Neuronal stem cell (in vitro differentiated cells): ENCODE data around the gene RAB32.
A peak's percentile ranks its signal among the peaks of the same experiment; 100 is the strongest.

Experiments
- DNase-seq: peaks from one replicate; pipeline ENCODE4 v3.0.0-alpha.2; 2013; ENCODE audit warnings: low spot score
- H2AFZ ChIP-seq: one replicate; pipeline ENCODE4 v1.6.1; 2013; ENCODE audit warnings: mild to moderate bottlenecking, low read length, inconsistent platforms
- H2AK5ac ChIP-seq: 2 replicates; pipeline ENCODE4 v1.6.1; 2013; ENCODE audit warnings: low read depth, mild to moderate bottlenecking, inconsistent platforms, low read length, moderate library complexity, mixed read lengths
- H2BK120ac ChIP-seq: 2 replicates; pipeline ENCODE4 v1.6.1; 2013; ENCODE audit warnings: low read depth, mild to moderate bottlenecking, inconsistent platforms, low read length, moderate library complexity, mixed read lengths
- H2BK12ac ChIP-seq: one replicate; pipeline ENCODE4 v1.6.1; 2013; ENCODE audit warnings: low read length, inconsistent platforms
- H2BK15ac ChIP-seq: 2 replicates; pipeline ENCODE4 v1.6.1; 2013; ENCODE audit warnings: mild to moderate bottlenecking, low read length, inconsistent platforms, mixed read lengths
- H2BK5ac ChIP-seq: one replicate; pipeline ENCODE4 v1.6.1; 2013; ENCODE audit warnings: inconsistent platforms, mild to moderate bottlenecking, low read length, moderate library complexity
- H3K14ac ChIP-seq: one replicate; pipeline ENCODE4 v1.6.1; 2013; ENCODE audit warnings: low read length, inconsistent platforms
- H3K18ac ChIP-seq: 2 replicates; pipeline ENCODE4 v1.6.1; 2013; ENCODE audit warnings: low read length, inconsistent platforms
- H3K23ac ChIP-seq: 2 replicates; pipeline ENCODE4 v1.6.1; 2013; ENCODE audit warnings: low read depth, mild to moderate bottlenecking, mixed read lengths, low read length, inconsistent platforms; ENCODE audit not compliant: poor library complexity
- H3K27ac ChIP-seq: replicated peaks from 3 replicates; pipeline ENCODE4 v1.5.1; 2013; ENCODE audit warnings: low read length, inconsistent platforms
- H3K27me3 ChIP-seq, 3 experiments: 2 replicates each; pipeline ENCODE4 v1.6.1; 2013; ENCODE audit warnings: low read length in 3 of 3, mild to moderate bottlenecking in 2 of 3, inconsistent platforms in 1 of 3, low read depth in 1 of 3, mixed read lengths in 1 of 3, moderate library complexity in 1 of 3; ENCODE audit not compliant: control insufficient read depth in 3 of 3, insufficient read depth in 3 of 3
- H3K36me3 ChIP-seq, 2 donors: replicated peaks in 1 of 2; 2 replicates each; pipeline ENCODE4 v1.6.1; 2013; ENCODE audit warnings: low read length in 2 of 2; ENCODE audit not compliant: control insufficient read depth in 2 of 2, insufficient read depth in 2 of 2
- H3K4ac ChIP-seq: 2 replicates; pipeline ENCODE4 v1.6.1; 2013; ENCODE audit warnings: inconsistent platforms, mild to moderate bottlenecking, low read length, moderate library complexity
- H3K4me1 ChIP-seq, 2 donors: 1 replicate in 1 of 2; 2 replicates in 1 of 2; pipeline ENCODE4 v1.6.1; 2013; ENCODE audit warnings: low read length in 2 of 2, low read depth in 1 of 2; ENCODE audit not compliant: control insufficient read depth in 2 of 2, insufficient read depth in 1 of 2
- H3K4me2 ChIP-seq: one replicate; pipeline ENCODE4 v1.6.1; 2013; ENCODE audit warnings: mild to moderate bottlenecking, low read length, inconsistent platforms; ENCODE audit not compliant: insufficient read depth, poor library complexity, severe bottlenecking
- H3K4me3 ChIP-seq, 2 donors: 2 replicates each; pipeline ENCODE4 v1.5.1; 2013; ENCODE audit warnings: low read length in 2 of 2, mild to moderate bottlenecking in 2 of 2, inconsistent platforms in 1 of 2, moderate library complexity in 1 of 2
- H3K79me1 ChIP-seq: one replicate; pipeline ENCODE4 v1.6.1; 2013; ENCODE audit warnings: low read depth, mild to moderate bottlenecking, inconsistent platforms, low read length, moderate library complexity
- H3K9ac ChIP-seq: one replicate; pipeline ENCODE4 v1.6.1; 2013; ENCODE audit warnings: mild to moderate bottlenecking, low read depth, low read length, inconsistent platforms; ENCODE audit not compliant: poor library complexity
- H3K9me3 ChIP-seq, 2 donors: replicated peaks in 1 of 2; 2 replicates each; pipeline versions ENCODE3 to v1.6.1; 2013; ENCODE audit warnings: low read length in 2 of 2, mild to moderate bottlenecking in 2 of 2, inconsistent platforms in 1 of 2, low read depth in 1 of 2, mixed read lengths in 1 of 2, moderate library complexity in 1 of 2; ENCODE audit not compliant: control insufficient read depth in 2 of 2, insufficient read depth in 1 of 2
- H4K8ac ChIP-seq: one replicate; pipeline ENCODE4 v1.6.1; 2013; ENCODE audit warnings: low read depth, mild to moderate bottlenecking, inconsistent platforms, low read length, moderate library complexity
- H4K91ac ChIP-seq: one replicate; pipeline ENCODE4 v1.6.1; 2013; ENCODE audit warnings: low read length, low read depth, mild to moderate bottlenecking, inconsistent platforms; ENCODE audit not compliant: poor library complexity
- WGBS, 2 donors: extraction: QIAGEN DNeasy Blood & Tissue Kit; methylation state at CpG; one replicate each; pipeline ENCODE4 v1.1.7; 2013; ENCODE audit warnings: missing lambda C conversion rate in 2 of 2, mixed read lengths in 1 of 2; ENCODE audit not compliant: insufficient read length in 2 of 2, insufficient replicate concordance in 1 of 2; ENCODE audit errors: extremely low coverage in 2 of 2; 5-methylcytosine and 5-hydroxymethylcytosine counted together

Gene RAB32

DNA sequence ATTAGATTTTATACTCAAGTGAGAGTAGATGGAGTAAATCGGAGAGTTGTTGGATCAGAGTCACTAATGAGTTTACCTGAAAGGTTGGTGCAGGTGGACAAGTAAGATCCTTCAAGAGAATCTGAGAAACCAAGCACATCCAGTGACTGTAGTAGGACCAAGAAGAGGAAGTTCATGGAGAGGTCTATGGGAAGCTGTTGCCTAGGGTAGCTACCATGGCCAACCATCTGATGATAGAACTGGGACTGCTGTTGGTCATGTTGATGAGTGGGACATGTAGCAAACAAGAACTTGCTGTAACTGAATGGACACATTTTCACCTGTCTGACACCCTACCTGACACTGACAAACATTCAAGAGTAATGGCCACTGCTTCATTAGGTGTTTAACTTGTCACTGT lies 43.8 kb downstream of the RAB32 start:
- Histone ChIP-seq H3K27ac (no peak overlapping the region), H3K36me3 (no peaks in the 10 kb centered on the region), H3K23ac (no peak overlapping the region), H3K4ac (no peak overlapping the region), H3K9me3 (no peaks in the 10 kb centered on the region), H3K79me1 (no peaks in the 10 kb centered on the region), H4K8ac (no peak overlapping the region), H4K91ac (no peak overlapping the region), H2BK12ac (no peak overlapping the region), H2BK15ac (no peak overlapping the region), H3K4me2 (no peak overlapping the region), H3K4me1 (no peaks in the 10 kb centered on the region), H2BK120ac (no peak overlapping the region), H3K14ac (no peak overlapping the region), H3K18ac (no peak overlapping the region), H2BK5ac (no peak overlapping the region), H2AFZ (no peak overlapping the region), H3K4me3 (peak overlapping the region in 1 of 2 donors; percentile 49), H3K27me3 (no peaks in the 10 kb centered on the region), H3K9ac (no peak overlapping the region), H2AK5ac (no peak overlapping the region)
- WGBS, 2 donors = no CpG with 5 or more reads among the region's 1 CpG
- DNase-seq = no peak

DNA sequence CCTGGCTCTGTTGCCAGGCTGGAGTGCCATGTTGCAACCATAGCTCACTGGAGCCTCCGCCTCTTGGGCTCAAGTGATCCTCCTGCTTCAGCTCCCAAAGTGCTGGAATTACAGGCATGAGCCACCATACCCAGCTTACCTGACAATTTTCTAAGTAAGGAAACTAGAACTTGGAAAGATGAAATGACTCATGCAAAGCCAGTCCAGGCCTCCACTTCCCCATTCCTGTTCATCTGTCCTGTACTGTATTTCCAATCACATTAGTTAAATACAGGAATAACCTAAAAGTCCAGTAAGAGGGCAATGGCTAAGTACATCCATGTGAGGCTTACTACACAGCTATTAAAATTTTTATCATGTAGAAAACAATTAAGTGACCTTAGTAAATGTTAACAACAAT lies 46.9 kb downstream of the RAB32 start:
- no peak for DNase-seq
- Histone ChIP-seq H3K4ac (no peak overlapping the region), H3K9me3 (no peaks in the 10 kb centered on the region), H2BK5ac (no peak overlapping the region), H3K4me3 (no peak overlapping the region), H2AFZ (no peak overlapping the region), H3K36me3 (no peaks in the 10 kb centered on the region), H3K4me1 (no peaks in the 10 kb centered on the region), H3K27ac (no peak overlapping the region), H3K9ac (no peak overlapping the region), H3K18ac (no peak overlapping the region), H2BK12ac (no peak overlapping the region), H4K8ac (no peak overlapping the region), H2BK15ac (no peak overlapping the region), H3K14ac (no peak overlapping the region), H2AK5ac (no peak overlapping the region), H3K4me2 (no peak overlapping the region), H3K23ac (no peak overlapping the region), H2BK120ac (no peak overlapping the region), H3K27me3 (no peaks in the 10 kb centered on the region), H3K79me1 (no peaks in the 10 kb centered on the region), H4K91ac (no peak overlapping the region)
- WGBS, 2 donors = no CpG with 5 or more reads among the region's 1 CpG

DNA sequence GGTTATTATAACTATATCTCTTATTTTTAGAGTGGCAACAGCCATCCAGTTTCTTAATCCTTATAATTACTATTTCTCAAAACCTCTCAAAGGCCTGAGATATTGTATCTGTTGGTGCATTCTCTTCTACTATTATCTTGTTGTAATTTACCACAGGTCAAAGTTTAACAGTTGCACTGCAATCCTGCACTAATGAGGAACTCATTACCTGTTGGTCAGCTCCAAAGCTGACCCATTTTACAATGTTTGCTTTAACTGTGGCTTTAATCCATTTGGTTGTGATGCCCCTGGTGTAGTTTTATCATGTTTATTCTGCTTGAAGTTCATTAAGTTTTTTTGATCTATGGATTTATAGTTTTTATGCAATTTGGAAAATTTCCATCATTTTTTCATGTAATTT lies 48.8 kb downstream of the RAB32 start:
- H3K9me3 ChIP-seq = no peaks in the 10 kb centered on the region
- no peak overlapping the region for H3K23ac ChIP-seq
- no peak overlapping the region for H4K91ac ChIP-seq
- H3K27ac ChIP-seq = no peak overlapping the region
- no peak overlapping the region for H2BK5ac ChIP-seq
- H3K27me3 ChIP-seq = no peaks in the 10 kb centered on the region
- no peak overlapping the region for H3K9ac ChIP-seq
- H3K18ac ChIP-seq = no peak overlapping the region
- H2AK5ac ChIP-seq = no peak overlapping the region
- no peak for DNase-seq
- no peak overlapping the region for H2BK15ac ChIP-seq
- no peak overlapping the region for H3K4ac ChIP-seq
- no peaks in the 10 kb centered on the region for H3K4me1 ChIP-seq
- no peak overlapping the region for H4K8ac ChIP-seq
- no peak overlapping the region for H2BK120ac ChIP-seq
- H2AFZ ChIP-seq = no peak overlapping the region
- no peak overlapping the region for H3K4me3 ChIP-seq
- H3K4me2 ChIP-seq = no peak overlapping the region
- no peaks in the 10 kb centered on the region for H3K79me1 ChIP-seq
- H2BK12ac ChIP-seq = no peak overlapping the region
- no peaks in the 10 kb centered on the region for H3K36me3 ChIP-seq
- H3K14ac ChIP-seq = no peak overlapping the region

DNA sequence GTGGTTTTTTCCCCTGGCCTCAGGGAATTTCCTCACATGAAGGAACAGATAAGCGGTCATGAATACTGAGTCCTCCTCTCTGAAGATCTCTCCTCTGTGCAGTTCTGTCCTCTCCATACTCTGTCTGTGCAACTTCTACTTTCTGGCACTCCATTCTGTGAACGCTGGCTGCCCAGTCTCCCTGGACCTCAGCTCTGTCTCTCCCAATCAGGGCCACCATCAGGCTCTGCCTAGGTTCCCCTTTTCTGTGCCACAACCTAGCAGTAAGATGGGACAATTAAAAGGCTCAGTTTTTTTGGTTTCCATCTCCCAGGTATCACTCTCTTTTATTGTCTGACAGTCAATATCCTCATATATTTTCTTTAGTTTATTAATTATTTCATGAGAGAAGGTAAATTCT lies 50.4 kb downstream of the RAB32 start:
- peaks cover 0 to 1% of the 10 kb centered on the region in 2 donors for H3K4me1 ChIP-seq
- no peak overlapping the region for H3K4me2 ChIP-seq
- H3K27me3 ChIP-seq = no peaks in the 10 kb centered on the region
- H2BK15ac ChIP-seq = no peak overlapping the region
- no peaks in the 10 kb centered on the region for H3K79me1 ChIP-seq
- no peak overlapping the region for H3K14ac ChIP-seq
- H4K91ac ChIP-seq = no peak overlapping the region
- no peaks in the 10 kb centered on the region for H3K36me3 ChIP-seq
- no peak overlapping the region for H3K4me3 ChIP-seq
- H2AK5ac ChIP-seq = no peak overlapping the region
- WGBS, 2 donors = no CpG with 5 or more reads among the region's 2 CpGs
- H3K9ac ChIP-seq = no peak overlapping the region
- H4K8ac ChIP-seq = no peak overlapping the region
- H3K4ac ChIP-seq = no peak overlapping the region
- no peak overlapping the region for H3K27ac ChIP-seq
- H3K9me3 ChIP-seq = no peaks in the 10 kb centered on the region
- no peak overlapping the region for H2AFZ ChIP-seq
- H2BK12ac ChIP-seq = no peak overlapping the region
- H3K23ac ChIP-seq = no peak overlapping the region
- DNase-seq = no peak
- no peak overlapping the region for H2BK120ac ChIP-seq
- no peak overlapping the region for H2BK5ac ChIP-seq
- H3K18ac ChIP-seq = no peak overlapping the region
